HepG2 (cell line): Measurements from ENCODE around the gene BCL2L1. TPM values are rescaled to one million over a fixed set of nuclear protein-coding genes. Genes with fewer than 3 reads are reported as not detected.

Source experiments
- CC2D1A ChIP-seq: sonication (generic); formaldehyde crosslinking; IDR thresholded peaks from 2 replicates; pipeline ENCODE4 v1.8.1; 2023; ENCODE audit warnings: mild to moderate bottlenecking, missing genetic modification reagents
- DNMT3B ChIP-seq: conservative IDR thresholded peaks from 2 replicates; pipeline ENCODE4 v1.6.1; 2016; ENCODE audit warnings: missing biosample characterization, control low read depth
- GMEB1 ChIP-seq: sonication (generic); formaldehyde crosslinking; IDR thresholded peaks from 2 replicates; pipeline ENCODE4 v1.5.1; 2020; ENCODE audit warnings: missing genetic modification reagents, mild to moderate bottlenecking, borderline replicate concordance
- HES4 ChIP-seq: sonication (generic); formaldehyde crosslinking; IDR thresholded peaks from 2 replicates; pipeline ENCODE4 v1.9.0; 2021; ENCODE audit warnings: mild to moderate bottlenecking, missing genetic modification reagents, borderline replicate concordance
- PLSCR1 ChIP-seq: sonication (generic); formaldehyde crosslinking; IDR thresholded peaks from 2 replicates; pipeline ENCODE4 v1.5.0; 2020; ENCODE audit warnings: missing genetic modification reagents, mild to moderate bottlenecking, borderline replicate concordance
- RELA ChIP-seq: sonication (generic); formaldehyde crosslinking; IDR thresholded peaks from 2 replicates; pipeline ENCODE4 v1.4.0; 2020; ENCODE audit warnings: missing genetic modification reagents
- SAFB2 ChIP-seq: sonication (generic); formaldehyde crosslinking; IDR thresholded peaks from 2 replicates; pipeline ENCODE4 v1.5.1; 2020; ENCODE audit warnings: missing genetic modification reagents, low read depth, mild to moderate bottlenecking, borderline replicate concordance
- UBTF ChIP-seq: sonication (generic); formaldehyde crosslinking; IDR thresholded peaks from 2 replicates; pipeline ENCODE4 v1.4.0; 2020; ENCODE audit warnings: mild to moderate bottlenecking, missing genetic modification reagents
- ZNF143 ChIP-seq: sonication (generic); formaldehyde crosslinking; IDR thresholded peaks from 2 replicates; pipeline ENCODE4 v1.4.0; 2020; ENCODE audit warnings: missing genetic modification reagents
- ZNF503 ChIP-seq: sonication (generic); formaldehyde crosslinking; IDR thresholded peaks from 2 replicates; pipeline ENCODE4 v1.4.0; 2020; ENCODE audit warnings: missing genetic modification reagents
- ZNF597 ChIP-seq: sonication (generic); formaldehyde crosslinking; IDR thresholded peaks from 2 replicates; pipeline ENCODE4 v1.5.0; 2020; ENCODE audit warnings: missing genetic modification reagents
- ZNF687 ChIP-seq: sonication (generic); formaldehyde crosslinking; IDR thresholded peaks from 2 replicates; pipeline ENCODE4 v1.5.1; 2020; ENCODE audit warnings: mild to moderate bottlenecking, missing genetic modification reagents, moderate library complexity
- ZNF772 ChIP-seq: sonication (generic); formaldehyde crosslinking; IDR thresholded peaks from 2 replicates; pipeline ENCODE4 v1.5.0; 2020; ENCODE audit warnings: mild to moderate bottlenecking, missing genetic modification reagents
- ZNF777 ChIP-seq: sonication (generic); formaldehyde crosslinking; IDR thresholded peaks from 2 replicates; pipeline ENCODE4 v1.4.0; 2020; ENCODE audit warnings: missing genetic modification reagents
- ZSCAN22 ChIP-seq: sonication (generic); formaldehyde crosslinking; IDR thresholded peaks from 2 replicates; pipeline ENCODE4 v1.4.0; 2020; ENCODE audit warnings: mild to moderate bottlenecking, missing genetic modification reagents
- polyA plus RNA-seq, 8 experiments: library from polyadenylated mRNA; depleted of rRNA in 3 of 8; stranded (reverse) in 7 of 8; unstranded in 1 of 8; fragments of >200 nt; fragmentation: Illumina TruSeq in 4 of 8; extraction: Trizol in 4 of 8; gene quantifications; 2 replicates each; pipeline versions ENCODE4 v1.2.1 to v1.2.3, GENCODE V29; 2011 to 2016; ENCODE audit warnings: low read depth in 4 of 8, missing spikeins in 1 of 8, mixed read lengths in 1 of 8; ENCODE audit not compliant: insufficient read depth in 1 of 8
- total RNA-seq, 5 experiments: library from RNA; depleted of rRNA; stranded (reverse); fragments of >200 nt; fragmentation: Illumina TruSeq; extraction: Trizol; gene quantifications; 2 replicates each; pipeline ENCODE4 v1.2.3, GENCODE V29; 2016; ENCODE audit warnings: low read depth in 1 of 5

The BCL2L1 gene
- total and polyA plus RNA-seq, 2 of the 13 experiments (the other 11 are each of a cell fraction or from before 2014, with no cell fraction given): 164 to 258 TPM

GRCh38 chr20:31663838-31664695 is 58.6 kb downstream of the BCL2L1 start (continued):
- TF ChIP-seq ZNF687 (CRISPR knock-in tag) (peak; percentile 98), ZNF503 (no peak; the same call in 1 of the 2 replicates), DNMT3B (CRISPR knock-in tag) (peak; percentile 82; the same call in 1 of the 2 replicates), PLSCR1 (CRISPR knock-in tag) (no peak; the same call in 1 of the 2 replicates), HES4 (no peak), GMEB1 (CRISPR knock-in tag) (peak; percentile 43; the same call in 1 of the 2 replicates), ZNF597 (no peak), SAFB2 (CRISPR knock-in tag) (peak; percentile 57; the same call in 1 of the 2 replicates), ZSCAN22 (peak; percentile 57; the same call in 1 of the 2 replicates), ZNF143 (CRISPR knock-in tag) (no peak), ZNF777 (CRISPR knock-in tag) (peak; percentile 17; the same call in 1 of the 2 replicates), CC2D1A (no peak), UBTF (CRISPR knock-in tag) (peak; percentile 63; the same call in 1 of the 2 replicates), RELA (no peak; the same call in 1 of the 2 replicates), ZNF772 (CRISPR knock-in tag) (peak; percentile 59; the same call in 1 of the 2 replicates)
